ENCODE data around the gene SEC24B.

Gene SEC24B

DNA sequence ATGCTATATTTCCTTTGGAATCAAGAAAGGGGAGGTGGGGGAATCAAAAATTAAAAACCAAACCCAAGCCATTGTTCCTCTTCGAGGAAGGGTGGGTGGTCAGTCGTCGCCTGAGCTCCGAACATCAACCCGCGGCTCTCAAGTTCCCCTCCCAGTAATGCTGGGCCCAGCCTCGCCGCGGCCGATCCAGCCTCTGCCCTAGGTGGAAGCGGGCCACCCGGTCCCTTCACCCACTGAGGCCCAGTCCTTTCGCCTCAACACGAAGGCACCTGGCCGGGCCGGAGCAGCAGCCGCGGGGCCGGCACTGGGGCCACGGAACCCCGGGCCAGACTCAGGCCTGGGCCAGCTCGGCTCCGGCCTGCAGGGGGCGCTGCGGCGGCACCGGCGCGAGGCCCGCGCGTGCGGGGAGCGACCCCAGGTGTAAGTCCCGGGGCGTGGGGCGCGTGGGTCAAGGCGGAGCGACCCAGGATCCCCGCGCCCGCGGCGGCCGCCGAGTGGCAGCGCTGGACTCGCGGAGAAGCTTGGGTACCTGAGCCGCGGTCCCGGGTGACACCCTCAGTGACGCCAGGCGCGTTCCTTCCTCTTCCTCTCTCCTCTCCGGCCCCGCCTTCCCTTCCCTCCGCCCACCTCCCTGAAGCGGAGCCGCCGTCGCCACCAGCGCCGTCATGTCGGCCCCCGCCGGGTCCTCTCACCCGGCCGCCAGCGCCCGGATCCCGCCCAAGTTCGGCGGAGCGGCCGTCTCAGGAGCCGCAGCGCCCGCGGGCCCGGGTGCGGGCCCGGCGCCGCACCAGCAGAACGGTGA lies at the start of gene SEC24B:
Gene SEC24B, plus strand, starts transcription at position 611 of the 802 bp plus-strand sequence. Its CDS starts 55 bp downstream, at position 666.
- peak within 1 kb of the TSS; percentile 83 for H3K9ac ChIP-seq (ENCODE audit: low read depth, low read length)
- H3K4me1 ChIP-seq (ENCODE audit: insufficient read depth, low read length): peaks cover 23% of the 10 kb centered on the region
- no peaks in the 10 kb centered on the region for H3K27me3 ChIP-seq (ENCODE audit: insufficient read depth, low read length)
- H3K36me3 ChIP-seq (ENCODE audit: insufficient read depth, low read depth, low read length): peaks cover 10% of the 10 kb centered on the region; the same call in 1 of the 2 replicates
- no peaks in the 10 kb centered on the region for H3K9me3 ChIP-seq (ENCODE audit: insufficient read depth, low read depth, low read length)
- peak within 1 kb of the TSS; percentile 52 for H3K27ac ChIP-seq (ENCODE audit: low read length)
- H3K4me3 ChIP-seq (ENCODE audit: low read length): peak within 1 kb of the TSS; percentile 78

DNA sequence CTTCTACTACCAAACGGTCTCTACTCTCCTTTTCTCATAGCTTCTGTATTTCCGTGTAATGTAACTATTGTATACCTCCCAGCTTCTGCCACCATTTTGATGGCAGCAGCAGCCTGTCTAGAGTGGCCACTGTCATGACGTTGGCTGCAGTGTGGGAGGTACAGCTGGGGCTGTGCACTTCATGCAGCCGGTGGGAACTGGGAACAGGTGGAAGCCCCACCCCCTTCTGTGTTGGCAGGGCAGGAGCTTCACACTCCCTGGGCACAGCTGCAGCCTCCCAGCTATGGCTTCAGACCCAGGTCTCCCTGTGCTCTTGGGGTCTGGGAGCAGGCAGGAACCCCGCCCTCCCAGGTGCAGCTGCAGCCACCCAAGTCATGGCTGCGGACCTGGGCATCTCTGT lies 49.8 kb upstream of the SEC24B start:
- Histone ChIP-seq H3K4me1 (ENCODE audit: insufficient read depth, low read length) (peaks cover 5% of the 10 kb centered on the region), H3K27me3 (ENCODE audit: insufficient read depth, low read length) (no peaks in the 10 kb centered on the region), H3K4me3 (ENCODE audit: low read length) (no peak overlapping the region), H3K9ac (ENCODE audit: low read depth, low read length) (no peak overlapping the region), H3K27ac (ENCODE audit: low read length) (no peak overlapping the region), H3K36me3 (ENCODE audit: insufficient read depth, low read depth, low read length) (no peaks in the 10 kb centered on the region), H3K9me3 (ENCODE audit: insufficient read depth, low read depth, low read length) (no peaks in the 10 kb centered on the region)

DNA sequence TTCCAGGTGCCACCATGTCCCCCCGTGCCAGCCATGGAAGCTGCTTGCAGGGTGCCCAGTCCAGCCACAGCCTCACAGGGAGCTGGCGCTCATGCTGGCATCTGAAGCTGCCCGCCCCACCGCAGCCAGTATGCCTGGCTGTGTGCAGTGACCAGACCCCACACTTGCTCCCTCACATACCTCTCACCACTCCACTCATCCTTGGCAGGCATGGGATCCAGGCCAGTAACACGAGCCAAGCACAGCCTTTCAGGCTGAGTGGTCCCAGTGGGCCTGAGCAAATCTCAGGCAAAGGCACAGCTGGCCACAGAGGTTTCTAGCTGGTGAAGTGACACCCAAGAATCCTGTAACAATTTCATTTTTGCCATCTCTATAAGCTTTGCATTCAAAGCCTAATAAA lies 48.4 kb upstream of the SEC24B start:
- Histone ChIP-seq H3K36me3 (ENCODE audit: insufficient read depth, low read depth, low read length) (no peaks in the 10 kb centered on the region), H3K27me3 (ENCODE audit: insufficient read depth, low read length) (no peaks in the 10 kb centered on the region), H3K4me3 (ENCODE audit: low read length) (no peak overlapping the region), H3K27ac (ENCODE audit: low read length) (no peak overlapping the region), H3K9ac (ENCODE audit: low read depth, low read length) (no peak overlapping the region), H3K9me3 (ENCODE audit: insufficient read depth, low read depth, low read length) (no peaks in the 10 kb centered on the region), H3K4me1 (ENCODE audit: insufficient read depth, low read length) (peaks cover 5% of the 10 kb centered on the region)

DNA sequence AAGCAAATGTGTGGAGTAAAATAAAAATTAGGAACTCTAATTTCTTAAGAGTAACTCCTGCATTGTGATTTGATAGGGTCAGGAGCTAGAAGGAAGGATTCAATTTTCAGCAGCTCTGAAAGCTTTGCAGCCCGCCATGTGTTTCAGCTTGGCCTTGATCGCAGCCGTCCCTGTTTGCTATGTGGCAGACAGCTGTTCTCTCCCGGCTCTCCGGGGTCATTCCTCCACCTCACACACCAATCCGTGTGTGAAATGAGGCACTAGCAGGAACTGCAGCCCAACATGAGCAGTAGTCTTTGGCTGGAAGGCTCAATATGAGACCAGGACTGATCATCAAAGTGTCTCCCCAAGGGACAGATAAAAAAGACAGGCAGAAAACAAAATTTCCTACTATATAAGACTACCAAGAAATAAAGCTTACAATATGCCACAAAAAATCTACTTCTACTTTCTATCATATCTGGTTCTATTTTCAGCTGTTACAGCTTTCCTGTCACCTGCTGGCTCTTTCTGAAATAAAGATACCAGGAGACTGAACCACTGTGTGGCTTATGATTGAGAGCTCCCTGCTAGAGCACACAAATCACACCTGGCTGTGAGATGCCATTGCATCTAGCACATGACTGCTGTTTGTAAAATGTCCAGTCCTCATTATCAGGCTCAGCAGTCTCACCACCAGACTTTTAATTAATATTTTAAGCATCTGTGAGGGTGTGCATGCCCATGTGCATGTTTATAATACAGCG lies 44.1 kb upstream of the SEC24B start:
- H3K4me3 ChIP-seq (ENCODE audit: low read length): no peak overlapping the region
- H3K9ac ChIP-seq (ENCODE audit: low read depth, low read length): no peak overlapping the region
- no peaks in the 10 kb centered on the region for H3K27me3 ChIP-seq (ENCODE audit: insufficient read depth, low read length)
- H3K36me3 ChIP-seq (ENCODE audit: insufficient read depth, low read depth, low read length): no peaks in the 10 kb centered on the region
- no peaks in the 10 kb centered on the region for H3K9me3 ChIP-seq (ENCODE audit: insufficient read depth, low read depth, low read length)
- peaks cover 5% of the 10 kb centered on the region for H3K4me1 ChIP-seq (ENCODE audit: insufficient read depth, low read length)
- H3K27ac ChIP-seq (ENCODE audit: low read length): no peak overlapping the region

DNA sequence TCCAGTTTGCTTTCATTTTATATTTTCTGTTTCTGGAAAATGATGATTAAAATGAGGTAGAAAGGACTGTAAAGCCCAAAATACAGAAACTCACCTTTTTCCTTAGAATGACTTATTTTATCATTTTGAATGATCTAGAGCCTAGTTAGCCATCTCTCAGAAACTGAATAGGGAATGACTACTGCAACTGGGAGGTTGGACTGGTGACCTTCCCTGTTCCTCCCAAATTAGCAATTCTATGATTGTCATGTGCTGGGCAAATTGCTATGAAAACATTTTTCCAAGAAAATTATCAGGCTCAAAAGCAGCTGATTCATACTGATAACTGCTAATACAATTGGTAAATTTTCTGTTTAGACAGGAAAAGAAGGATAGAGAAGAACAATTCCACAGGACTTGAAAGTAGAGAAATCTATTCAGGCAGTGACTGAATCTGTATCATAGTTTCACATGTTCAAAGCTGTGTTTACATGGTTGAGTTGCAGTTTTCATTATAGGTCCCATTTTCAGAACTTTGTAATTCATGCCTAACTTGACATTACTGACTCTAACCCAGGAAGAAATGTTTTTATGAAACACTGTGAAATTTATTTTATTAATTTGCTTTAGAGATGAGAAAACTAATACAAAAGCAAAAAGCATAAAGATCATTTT lies 43.4 kb upstream of the SEC24B start:
- Histone ChIP-seq H3K4me1 (ENCODE audit: insufficient read depth, low read length) (peaks cover 5% of the 10 kb centered on the region), H3K9ac (ENCODE audit: low read depth, low read length) (no peak overlapping the region), H3K36me3 (ENCODE audit: insufficient read depth, low read depth, low read length) (no peaks in the 10 kb centered on the region), H3K27me3 (ENCODE audit: insufficient read depth, low read length) (no peaks in the 10 kb centered on the region), H3K4me3 (ENCODE audit: low read length) (no peak overlapping the region), H3K9me3 (ENCODE audit: insufficient read depth, low read depth, low read length) (no peaks in the 10 kb centered on the region), H3K27ac (ENCODE audit: low read length) (no peak overlapping the region)

DNA sequence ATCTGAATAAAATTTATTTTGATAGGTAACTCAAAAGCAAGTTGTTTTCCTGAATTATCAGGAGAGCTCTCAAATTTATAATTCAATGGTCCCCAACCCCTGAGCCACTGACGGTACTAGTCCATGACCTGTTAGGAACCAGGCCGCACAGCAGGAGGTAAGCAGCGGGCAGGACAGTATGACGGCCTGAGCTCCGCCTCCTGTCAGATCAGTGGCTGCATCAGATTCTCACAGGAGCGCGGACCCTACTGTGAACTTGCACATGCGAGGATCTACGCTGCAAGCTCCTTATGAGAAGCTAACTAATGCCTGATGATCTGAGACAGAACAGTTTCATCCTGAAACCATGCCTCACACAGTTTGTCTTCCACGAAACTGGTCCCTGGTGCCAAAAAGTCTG lies 37.9 kb upstream of the SEC24B start:
- H3K36me3 ChIP-seq (ENCODE audit: insufficient read depth, low read depth, low read length): no peaks in the 10 kb centered on the region
- no peaks in the 10 kb centered on the region for H3K27me3 ChIP-seq (ENCODE audit: insufficient read depth, low read length)
- H3K27ac ChIP-seq (ENCODE audit: low read length): no peak overlapping the region
- H3K4me1 ChIP-seq (ENCODE audit: insufficient read depth, low read length): peaks cover 3% of the 10 kb centered on the region; the same call in 1 of the 2 replicates
- H3K4me3 ChIP-seq (ENCODE audit: low read length): no peak overlapping the region
- no peak overlapping the region for H3K9ac ChIP-seq (ENCODE audit: low read depth, low read length)
- H3K9me3 ChIP-seq (ENCODE audit: insufficient read depth, low read depth, low read length): no peaks in the 10 kb centered on the region

DNA sequence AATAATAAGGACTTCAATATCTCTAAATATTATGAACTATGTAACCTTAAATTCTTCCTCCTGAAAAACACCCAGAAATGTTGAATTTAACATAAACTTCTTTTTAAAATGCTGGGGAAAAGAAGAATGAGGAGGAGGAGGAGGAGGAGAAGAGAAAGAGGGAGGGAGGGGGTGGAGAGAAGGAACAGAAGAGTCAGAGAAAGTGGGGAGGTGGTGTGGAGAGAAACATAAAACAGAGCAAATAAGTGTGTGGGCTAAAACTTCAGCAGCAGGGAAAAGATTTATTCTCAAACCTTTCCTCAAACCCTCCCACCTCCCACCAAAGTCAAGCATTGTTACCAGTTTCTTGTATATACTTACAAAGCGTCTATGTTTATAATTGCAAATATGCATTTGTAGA lies 34.7 kb upstream of the SEC24B start:
- Histone ChIP-seq H3K36me3 (ENCODE audit: insufficient read depth, low read depth, low read length) (no peaks in the 10 kb centered on the region), H3K27ac (ENCODE audit: low read length) (no peak overlapping the region), H3K4me3 (ENCODE audit: low read length) (no peak overlapping the region), H3K9ac (ENCODE audit: low read depth, low read length) (no peak overlapping the region), H3K9me3 (ENCODE audit: insufficient read depth, low read depth, low read length) (no peaks in the 10 kb centered on the region), H3K27me3 (ENCODE audit: insufficient read depth, low read length) (no peaks in the 10 kb centered on the region), H3K4me1 (ENCODE audit: insufficient read depth, low read length) (peaks cover 3% of the 10 kb centered on the region; the same call in 1 of the 2 replicates)

DNA sequence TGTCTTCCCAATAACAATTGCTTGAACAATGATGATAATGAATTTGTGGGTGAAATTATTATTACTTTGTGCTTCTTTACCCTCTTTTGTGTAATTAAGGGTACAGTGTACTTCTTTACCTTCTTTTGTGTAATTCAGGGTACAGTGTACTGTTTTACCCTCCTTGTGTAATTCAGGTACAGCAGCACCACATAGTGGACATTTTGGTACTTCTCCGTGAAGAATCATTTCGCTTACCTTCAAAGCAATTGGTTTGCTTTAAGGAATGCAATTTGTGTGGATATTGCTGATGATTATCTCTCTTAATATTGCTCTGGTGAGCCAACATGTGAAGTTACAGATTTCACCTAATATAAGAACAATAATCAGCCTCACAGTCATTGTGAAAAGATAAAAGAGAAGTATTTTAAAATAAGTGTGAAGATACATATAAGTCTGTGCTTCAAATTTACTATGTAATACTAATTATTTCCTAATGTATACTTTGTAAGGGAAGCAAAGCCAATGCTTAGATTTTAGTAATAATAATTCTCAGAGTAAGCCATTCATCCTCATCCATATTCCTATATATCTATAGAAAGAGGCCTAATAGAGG lies 27.2 kb upstream of the SEC24B start:
- no peak overlapping the region for H3K9ac ChIP-seq (ENCODE audit: low read depth, low read length)
- H3K4me1 ChIP-seq (ENCODE audit: insufficient read depth, low read length): peaks cover 16% of the 10 kb centered on the region
- no peaks in the 10 kb centered on the region for H3K36me3 ChIP-seq (ENCODE audit: insufficient read depth, low read depth, low read length)
- no peaks in the 10 kb centered on the region for H3K27me3 ChIP-seq (ENCODE audit: insufficient read depth, low read length)
- no peak overlapping the region for H3K4me3 ChIP-seq (ENCODE audit: low read length)
- H3K27ac ChIP-seq (ENCODE audit: low read length): no peak overlapping the region
- no peaks in the 10 kb centered on the region for H3K9me3 ChIP-seq (ENCODE audit: insufficient read depth, low read depth, low read length)

DNA sequence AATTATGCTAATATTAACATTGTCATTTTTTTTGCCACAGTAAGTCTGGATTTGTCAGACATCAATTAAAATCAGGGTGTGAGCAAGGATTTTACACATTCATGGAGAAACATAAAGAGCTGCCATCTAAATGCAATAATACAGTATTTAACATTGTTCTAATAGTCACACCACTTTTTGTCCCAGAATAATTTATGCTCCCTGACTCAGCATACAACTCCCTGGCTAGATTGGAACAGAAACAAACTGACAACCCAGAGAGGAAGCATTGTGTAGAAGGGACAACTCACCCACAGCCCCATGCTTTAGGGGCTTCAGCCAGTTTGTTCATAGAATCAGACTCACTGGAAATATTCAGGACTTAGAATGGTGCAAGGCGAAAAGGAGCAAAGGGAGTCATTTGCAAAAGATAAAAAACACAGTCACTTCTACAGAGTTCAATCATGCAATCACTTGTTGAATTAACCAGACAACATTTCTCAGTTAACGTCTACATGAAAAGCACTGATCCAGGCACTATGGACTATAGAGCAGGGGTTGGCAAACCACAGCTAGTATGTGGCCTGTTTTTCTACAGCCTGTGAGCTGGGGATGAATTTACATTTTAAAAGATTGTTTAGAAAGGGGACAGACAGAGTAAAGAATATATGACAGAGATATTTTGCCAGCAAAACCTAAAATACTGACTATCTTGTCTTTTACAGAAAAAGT lies 26.4 kb upstream of the SEC24B start:
- Histone ChIP-seq H3K4me1 (ENCODE audit: insufficient read depth, low read length) (peaks cover 16% of the 10 kb centered on the region), H3K27me3 (ENCODE audit: insufficient read depth, low read length) (no peaks in the 10 kb centered on the region), H3K27ac (ENCODE audit: low read length) (no peak overlapping the region), H3K9ac (ENCODE audit: low read depth, low read length) (no peak overlapping the region), H3K9me3 (ENCODE audit: insufficient read depth, low read depth, low read length) (no peaks in the 10 kb centered on the region), H3K4me3 (ENCODE audit: low read length) (no peak overlapping the region), H3K36me3 (ENCODE audit: insufficient read depth, low read depth, low read length) (no peaks in the 10 kb centered on the region)

DNA sequence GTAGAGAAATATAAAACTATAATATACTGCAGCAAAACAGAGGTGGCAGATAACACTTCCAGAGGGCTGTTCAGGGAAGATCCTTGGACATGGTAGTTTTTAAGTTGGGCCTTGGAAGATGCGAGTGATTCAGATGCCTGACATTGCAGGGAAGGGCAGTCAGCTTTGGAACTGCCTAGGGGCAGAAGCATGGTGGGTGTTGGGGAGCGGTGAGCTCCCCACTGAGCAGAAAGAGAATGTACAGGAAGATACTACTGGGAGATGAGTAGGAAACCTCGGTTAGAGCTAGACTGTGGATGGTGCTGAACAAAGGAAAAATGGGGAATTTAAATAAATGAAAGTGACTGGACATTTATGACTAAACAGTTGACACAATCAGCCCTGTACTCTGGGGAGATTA lies 24.9 kb upstream of the SEC24B start:
- H3K4me3 ChIP-seq (ENCODE audit: low read length): no peak overlapping the region
- no peak overlapping the region for H3K27ac ChIP-seq (ENCODE audit: low read length)
- H3K27me3 ChIP-seq (ENCODE audit: insufficient read depth, low read length): no peaks in the 10 kb centered on the region
- no peaks in the 10 kb centered on the region for H3K9me3 ChIP-seq (ENCODE audit: insufficient read depth, low read depth, low read length)
- H3K9ac ChIP-seq (ENCODE audit: low read depth, low read length): no peak overlapping the region
- H3K36me3 ChIP-seq (ENCODE audit: insufficient read depth, low read depth, low read length): no peaks in the 10 kb centered on the region
- peaks cover 18% of the 10 kb centered on the region for H3K4me1 ChIP-seq (ENCODE audit: insufficient read depth, low read length)

DNA sequence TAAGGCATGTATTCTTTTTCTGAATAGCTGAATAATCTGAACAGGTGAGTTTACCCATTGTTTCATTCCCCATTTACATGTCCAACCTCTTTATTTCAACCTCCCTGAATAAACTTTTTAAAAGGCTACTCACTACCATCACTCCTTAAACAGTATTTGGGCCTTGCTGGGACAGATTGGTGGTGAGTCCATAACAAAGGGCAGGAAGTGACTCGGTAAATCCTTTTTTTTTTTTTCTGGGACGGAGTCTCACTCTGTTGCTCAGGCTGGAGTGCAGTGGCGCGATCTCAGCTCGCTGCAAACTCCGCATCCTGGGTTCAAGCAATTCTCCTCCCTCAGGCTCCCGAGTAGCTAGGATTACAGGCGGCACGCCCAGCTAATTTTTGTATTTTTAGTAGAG lies 23.4 kb upstream of the SEC24B start:
- Histone ChIP-seq H3K27ac (ENCODE audit: low read length) (no peak overlapping the region), H3K9ac (ENCODE audit: low read depth, low read length) (no peak overlapping the region), H3K4me1 (ENCODE audit: insufficient read depth, low read length) (peaks cover 27% of the 10 kb centered on the region), H3K36me3 (ENCODE audit: insufficient read depth, low read depth, low read length) (no peaks in the 10 kb centered on the region), H3K4me3 (ENCODE audit: low read length) (no peak overlapping the region), H3K27me3 (ENCODE audit: insufficient read depth, low read length) (no peaks in the 10 kb centered on the region), H3K9me3 (ENCODE audit: insufficient read depth, low read depth, low read length) (no peaks in the 10 kb centered on the region)
